GM21576 (cell line): ENCODE measurements around the gene DEFB124.
"Not testable (repeated sequence)": the region's sequence is repeated elsewhere in the genome, so short reads cannot be mapped to it uniquely, and the experiment has no call there.

Experiments
- ATAC-seq: cut with Tn5 transposase; IDR thresholded peaks from one replicate; pipeline ENCODE4 v1.9.1; 2021; ENCODE audit warnings: mild to moderate bottlenecking, moderate library complexity; ENCODE audit not compliant: unreplicated experiment

The DEFB124 gene

GRCh38 chr20:31474758-31475427 lies at the start of gene DEFB124, which contains the start of gene REM1:
Gene DEFB124, minus strand, starts transcription at chr20:31475127. Its CDS starts 2,114 bp downstream, at chr20:31473013.
Gene REM1, plus strand, starts transcription at chr20:31475288. Its CDS starts 1,158 bp downstream, at chr20:31476446.
- ATAC-seq: no peak

GRCh38 chr20:31523361-31524283 lies 48.7 kb upstream of the DEFB124 start:
- no peak for ATAC-seq

- no peak for ATAC-seq
Measured at GRCh38 chr20:31522731-31523130, 47.8 kb upstream of the DEFB124 start.

GRCh38 chr20:31521267-31521666 lies 46.3 kb upstream of the DEFB124 start:
- not testable (repeated sequence) for ATAC-seq

GRCh38 chr20:31517373-31517772 lies 42.4 kb upstream of the DEFB124 start:
- no peak for ATAC-seq

- ATAC-seq: no peak
Measured at GRCh38 chr20:31516651-31517050, 41.7 kb upstream of the DEFB124 start.

- ATAC-seq: no peak
Measured at GRCh38 chr20:31516166-31516565, 41.2 kb upstream of the DEFB124 start.

- no peak for ATAC-seq
Measured at GRCh38 chr20:31515775-31516107, 40.8 kb upstream of the DEFB124 start.

- no peak for ATAC-seq
Measured at GRCh38 chr20:31515072-31515774, 40.3 kb upstream of the DEFB124 start.

GRCh38 chr20:31514154-31515071 lies 39.5 kb upstream of the DEFB124 start, which contains the start of gene HM13:
Gene HM13, plus strand, starts transcription at chr20:31514442. Its CDS starts 110 bp downstream, at chr20:31514552.
- ATAC-seq: peak; percentile 86

- no peak for ATAC-seq
Measured at GRCh38 chr20:31508517-31509244, 33.8 kb upstream of the DEFB124 start.

- ATAC-seq: no peak
Measured at GRCh38 chr20:31505903-31506302, 31.0 kb upstream of the DEFB124 start.

GRCh38 chr20:31502884-31503673 lies 28.2 kb upstream of the DEFB124 start:
- ATAC-seq: peak; percentile 79

- ATAC-seq: no peak
Measured at GRCh38 chr20:31500527-31500926, 25.6 kb upstream of the DEFB124 start.

- no peak for ATAC-seq
Measured at GRCh38 chr20:31497838-31498540, 23.1 kb upstream of the DEFB124 start.

GRCh38 chr20:31496761-31497295 lies 21.9 kb upstream of the DEFB124 start:
- no peak for ATAC-seq

- no peak for ATAC-seq
Measured at GRCh38 chr20:31494131-31494530, 19.2 kb upstream of the DEFB124 start.

GRCh38 chr20:31490752-31491151 lies 15.8 kb upstream of the DEFB124 start:
- ATAC-seq: no peak
